K562 (cell line): ENCODE measurements around the gene ATP6V0A1. TPM values are rescaled to one million over a fixed set of nuclear protein-coding genes. Genes with fewer than 3 reads are reported as not detected.

Source experiments
- BACH1 ChIP-seq: fragments of 200-800 bp; sonication (Bioruptor generic); IDR thresholded peaks from 2 replicates; pipeline ENCODE4 v1.6.1; 2016; ENCODE audit warnings: missing genetic modification characterization, missing compliant biosample characterization
- BRCA1 ChIP-seq, 2 experiments: fragments of 450-650 bp in 1 of 2; sonication (generic) in 1 of 2; formaldehyde crosslinking in 1 of 2; IDR thresholded peaks; 2 replicates each; pipeline versions ENCODE4 v1.5.0 to v1.6.1; 2017 to 2020; ENCODE audit warnings: mild to moderate bottlenecking in 1 of 2, missing genetic modification reagents in 1 of 2
- CBX3 ChIP-seq, 2 experiments: IDR thresholded peaks; 1 replicate in 1 of 2; 2 replicates in 1 of 2; pipeline ENCODE4 v1.6.1; 2012; ENCODE audit warnings: inconsistent platforms in 2 of 2, low read length in 2 of 2, borderline replicate concordance in 1 of 2, control low read depth in 1 of 2
- CEBPG ChIP-seq, 3 experiments: fragments of 200-800 bp in 1 of 3; sonication (Bioruptor generic) in 1 of 3; sonication (generic) in 1 of 3; formaldehyde crosslinking in 1 of 3; IDR thresholded peaks in 2 of 3; conservative IDR thresholded peaks in 1 of 3; 2 replicates each; pipeline versions ENCODE4 v1.6.1 to v1.8.0; 2016 to 2022; ENCODE audit warnings: missing compliant biosample characterization in 2 of 3, missing genetic modification characterization in 2 of 3, mild to moderate bottlenecking in 1 of 3, missing genetic modification reagents in 1 of 3
- CREM ChIP-seq: IDR thresholded peaks from 2 replicates; pipeline ENCODE4 v1.6.1; 2014; ENCODE audit warnings: antibody characterized with exemption, low read depth
- CTBP1 ChIP-seq: fragments of 450-650 bp; IDR thresholded peaks from 2 replicates; pipeline ENCODE4 v1.6.1; 2016; ENCODE audit warnings: borderline replicate concordance
- E2F5 ChIP-seq: sonication (generic); formaldehyde crosslinking; IDR thresholded peaks from 2 replicates; pipeline ENCODE4 v1.8.0; 2022; ENCODE audit warnings: mild to moderate bottlenecking, missing genetic modification reagents
- ETS2 ChIP-seq: IDR thresholded peaks from 2 replicates; pipeline ENCODE4 v1.6.1; 2016; ENCODE audit warnings: borderline replicate concordance, missing genetic modification characterization, mild to moderate bottlenecking, moderate library complexity, missing compliant biosample characterization; ENCODE audit not compliant: poor library complexity, severe bottlenecking
- KDM2B ChIP-seq: fragments of 250-450 bp; sonication (Bioruptor Pico); IDR thresholded peaks from 2 replicates; pipeline ENCODE4 v1.8.0; 2021; ENCODE audit warnings: mild to moderate bottlenecking, moderate library complexity
- RBM25 ChIP-seq: fragments of 200-400 bp; formaldehyde crosslinking; IDR thresholded peaks from 2 replicates; pipeline ENCODE4 v1.6.1; 2018; ENCODE audit warnings: low read length, low read depth, moderate library complexity; ENCODE audit not compliant: severe bottlenecking
- RBM39 ChIP-seq: fragments of 200-400 bp; formaldehyde crosslinking; optimal IDR thresholded peaks from 2 replicates; pipeline ENCODE3; 2018; ENCODE audit warnings: low read depth, low read length
- SMARCB1 ChIP-seq: IDR thresholded peaks from 2 replicates; pipeline ENCODE4 v1.6.1; 2011; ENCODE audit warnings: improper control_type of control experiment, low read depth; ENCODE audit not compliant: insufficient read length
- STAT5A ChIP-seq: IDR thresholded peaks from 2 replicates; pipeline ENCODE4 v1.6.1; 2012; ENCODE audit warnings: low read length, inconsistent platforms, borderline replicate concordance
- TAF9B ChIP-seq: fragments of 450-650 bp; IDR thresholded peaks from 2 replicates; pipeline ENCODE4 v1.6.1; 2018; ENCODE audit warnings: mild to moderate bottlenecking; ENCODE audit not compliant: partially characterized antibody
- TCF7L2 ChIP-seq: fragments of 150-350 bp; IDR thresholded peaks from 2 replicates; pipeline ENCODE4 v1.6.1; 2016; ENCODE audit warnings: low read depth, mild to moderate bottlenecking, low read length, moderate library complexity
- ZMIZ1 ChIP-seq, 2 experiments: fragments of 150-350 bp in 1 of 2; IDR thresholded peaks; 2 replicates each; pipeline ENCODE4 v1.6.1; 2012 to 2016; ENCODE audit warnings: low read depth in 2 of 2, low read length in 2 of 2, mild to moderate bottlenecking in 1 of 2, moderate library complexity in 1 of 2
- ZNF311 ChIP-seq: fragments of 250-450 bp; sonication (Bioruptor Pico); IDR thresholded peaks from 2 replicates; pipeline ENCODE4 v1.4.0; 2020; ENCODE audit warnings: mild to moderate bottlenecking, moderate library complexity
- ZNF316 ChIP-seq: fragments of 450-650 bp; IDR thresholded peaks from 2 replicates; pipeline ENCODE4 v1.6.1; 2016
- ZNF445 ChIP-seq: fragments of 250-450 bp; sonication (Bioruptor Pico); IDR thresholded peaks from 2 replicates; pipeline ENCODE4 v1.4.0; 2020; ENCODE audit warnings: low read depth, mild to moderate bottlenecking, moderate library complexity
- polyA plus RNA-seq, 8 experiments: library from polyadenylated mRNA; depleted of rRNA in 4 of 8; stranded (reverse) in 5 of 8; unstranded in 3 of 8; fragments of >200 nt; fragmentation: Nextera tagmentation in 2 of 8; fragmentation: Illumina TruSeq in 1 of 8; extraction: Ambion mirVana in 2 of 8; extraction: Trizol in 1 of 8; gene quantifications; 2 replicates each; pipeline versions ENCODE4 v1.2.1 to v1.2.3, GENCODE V29; 2011 to 2014; ENCODE audit warnings: inconsistent platforms in 1 of 8, missing spikeins in 1 of 8
- total RNA-seq, 7 experiments: library from RNA; depleted of rRNA in 6 of 7; stranded (reverse); fragments of >200 nt in 6 of 7; fragmentation: Illumina TruSeq in 2 of 7; extraction: Trizol in 2 of 7; gene quantifications; 2 replicates each; pipeline versions ENCODE4 v1.2.1 to v1.2.3, GENCODE V29; 2011 to 2021; ENCODE audit warnings: low replicate concordance in 1 of 7
- TF ChIP-seq, protein P1 (sequence below): fragments of 450-650 bp; formaldehyde crosslinking; IDR thresholded peaks from 2 replicates; pipeline ENCODE4 v1.4.0; 2020; ENCODE audit warnings: mild to moderate bottlenecking, moderate library complexity
- TF ChIP-seq, protein P2 (sequence below): fragments of 200-800 bp; sonication (Bioruptor generic); IDR thresholded peaks from 2 replicates; pipeline ENCODE4 v1.6.1; 2017; ENCODE audit warnings: missing genetic modification characterization, missing compliant biosample characterization

Gene ATP6V0A1
- total and polyA plus RNA-seq, 9 of the 15 experiments (the other 6 are each of a cell fraction or from before 2014, with no cell fraction given), result 11.8 to 158 (median 75.5) TPM

DNA sequence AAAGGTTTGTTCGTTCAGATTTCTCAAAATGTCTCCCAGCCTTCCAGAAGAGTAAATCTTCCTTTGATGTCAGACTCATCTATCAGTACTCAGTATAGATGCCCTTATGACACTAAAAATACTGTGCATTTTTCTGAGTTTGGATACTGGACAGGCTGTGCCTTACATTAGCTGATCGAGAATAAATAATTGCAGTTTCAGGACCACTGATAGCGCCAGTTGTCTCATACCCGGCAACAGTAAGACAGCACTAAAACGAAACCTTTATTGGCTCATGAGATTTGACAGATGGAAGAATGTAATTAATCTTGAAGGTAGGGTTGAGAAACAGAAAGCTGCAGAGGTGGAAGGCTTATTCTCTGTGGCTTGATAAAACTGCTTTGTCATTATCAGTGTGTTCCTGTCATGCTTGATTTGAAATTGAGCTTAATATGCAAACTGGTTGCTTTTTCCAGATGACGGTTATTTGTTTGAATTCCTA, 1.2 kb downstream of the ATP6V0A1 start (continued):
- TF ChIP-seq ZMIZ1 (IDR thresholded peaks at IDR 0.05; ENCODE audit: low read depth in 2 of 2, low read length in 2 of 2) (no peak), TCF7L2 (no peak), ZNF311 (CRISPR knock-in tag) (no peak), ZNF445 (CRISPR knock-in tag) (no peak), SMARCB1 (no peak), CBX3 (IDR thresholded peaks at IDR 0.05; ENCODE audit: borderline replicate concordance in 1 of 2, low read length in 2 of 2) (no peak), CREM (0 out of 2 replicates have a peak, but pooled peaks have one; percentile 3), RBM25 (no peak), RBM39 (no peak), BRCA1 (IDR thresholded peaks at IDR 0.05) (no peak), BRCA1 (CRISPR knock-in tag; IDR thresholded peaks at IDR 0.05) (no peak), KDM2B (CRISPR knock-in tag) (no peak), CEBPG (CRISPR knock-in tag; IDR thresholded peaks at IDR 0.05) (no peak), CEBPG (tag; conservative IDR thresholded peaks at IDR 0.05 in 1 of 2, IDR thresholded peaks at IDR 0.05 in 1 of 2) (peak in 1 of 2 experiments; percentile 58; a peak in 2 of 4 replicates), ETS2 (tag) (no peak), STAT5A (no peak), BACH1 (tag) (peak; percentile 66; the same call in 1 of the 2 replicates), ZNF316 (peak; percentile 96), TAF9B (peak; percentile 0), E2F5 (CRISPR knock-in tag) (no peak), CTBP1 (no peak)
- TF ChIP-seq, protein P1, sequence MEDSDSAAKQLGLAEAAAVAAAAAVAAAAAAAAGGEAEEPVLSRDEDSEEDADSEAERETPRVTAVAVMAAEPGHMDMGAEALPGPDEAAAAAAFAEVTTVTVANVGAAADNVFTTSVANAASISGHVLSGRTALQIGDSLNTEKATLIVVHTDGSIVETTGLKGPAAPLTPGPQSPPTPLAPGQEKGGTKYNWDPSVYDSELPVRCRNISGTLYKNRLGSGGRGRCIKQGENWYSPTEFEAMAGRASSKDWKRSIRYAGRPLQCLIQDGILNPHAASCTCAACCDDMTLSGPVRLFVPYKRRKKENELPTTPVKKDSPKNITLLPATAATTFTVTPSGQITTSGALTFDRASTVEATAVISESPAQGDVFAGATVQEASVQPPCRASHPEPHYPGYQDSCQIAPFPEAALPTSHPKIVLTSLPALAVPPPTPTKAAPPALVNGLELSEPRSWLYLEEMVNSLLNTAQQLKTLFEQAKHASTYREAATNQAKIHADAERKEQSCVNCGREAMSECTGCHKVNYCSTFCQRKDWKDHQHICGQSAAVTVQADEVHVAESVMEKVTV (CRISPR knock-in tag), result no peak
- TF ChIP-seq, protein P2, sequence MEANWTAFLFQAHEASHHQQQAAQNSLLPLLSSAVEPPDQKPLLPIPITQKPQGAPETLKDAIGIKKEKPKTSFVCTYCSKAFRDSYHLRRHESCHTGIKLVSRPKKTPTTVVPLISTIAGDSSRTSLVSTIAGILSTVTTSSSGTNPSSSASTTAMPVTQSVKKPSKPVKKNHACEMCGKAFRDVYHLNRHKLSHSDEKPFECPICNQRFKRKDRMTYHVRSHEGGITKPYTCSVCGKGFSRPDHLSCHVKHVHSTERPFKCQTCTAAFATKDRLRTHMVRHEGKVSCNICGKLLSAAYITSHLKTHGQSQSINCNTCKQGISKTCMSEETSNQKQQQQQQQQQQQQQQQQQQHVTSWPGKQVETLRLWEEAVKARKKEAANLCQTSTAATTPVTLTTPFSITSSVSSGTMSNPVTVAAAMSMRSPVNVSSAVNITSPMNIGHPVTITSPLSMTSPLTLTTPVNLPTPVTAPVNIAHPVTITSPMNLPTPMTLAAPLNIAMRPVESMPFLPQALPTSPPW (CRISPR knock-in tag), result no peak
